Stimulated activated CD4-positive, alpha-beta T cell treated with anti-CD3 and anti-CD28 coated beads, Interleukin-1b, Interleukin-23, amount 100 ng/mL, for 24 hours (primary cell): Measurements from ENCODE around the gene RABGGTB.
"Not testable (repeated sequence)": the region's sequence is repeated elsewhere in the genome, so short reads cannot be mapped to it uniquely, and the experiment has no call there.

Experiments
- DNase-seq, 4 experiments: peaks; one replicate each; pipeline ENCODE4 v3.0.0-alpha.2; 2020; ENCODE audit warnings: low read depth in 4 of 4, low spot score in 1 of 4

Gene RABGGTB

DNA sequence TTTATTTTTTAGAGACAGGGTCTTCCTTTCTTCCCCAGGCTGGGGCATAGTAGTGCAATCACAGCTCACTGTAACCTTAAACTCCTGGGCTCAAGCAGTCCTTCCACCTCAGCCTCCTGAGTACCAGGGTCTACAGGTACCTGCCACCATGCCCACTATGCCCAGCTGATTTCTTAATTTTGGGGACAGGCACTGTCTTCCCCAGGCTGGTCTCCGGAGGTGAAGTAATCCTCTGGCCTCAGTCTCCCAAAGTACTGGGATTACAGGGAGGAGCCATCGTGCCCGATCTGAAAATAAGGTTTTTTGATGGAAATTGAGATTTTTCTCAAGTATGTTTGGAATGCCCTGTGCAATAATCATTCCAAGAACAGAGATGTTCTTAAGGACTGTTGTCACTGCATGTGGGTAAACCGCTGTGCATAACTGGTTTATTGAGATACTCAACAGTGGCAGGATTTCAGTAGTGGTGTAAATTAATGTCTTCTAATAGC, 9.7 kb downstream of the RABGGTB start:
- DNase-seq: no peak

DNA sequence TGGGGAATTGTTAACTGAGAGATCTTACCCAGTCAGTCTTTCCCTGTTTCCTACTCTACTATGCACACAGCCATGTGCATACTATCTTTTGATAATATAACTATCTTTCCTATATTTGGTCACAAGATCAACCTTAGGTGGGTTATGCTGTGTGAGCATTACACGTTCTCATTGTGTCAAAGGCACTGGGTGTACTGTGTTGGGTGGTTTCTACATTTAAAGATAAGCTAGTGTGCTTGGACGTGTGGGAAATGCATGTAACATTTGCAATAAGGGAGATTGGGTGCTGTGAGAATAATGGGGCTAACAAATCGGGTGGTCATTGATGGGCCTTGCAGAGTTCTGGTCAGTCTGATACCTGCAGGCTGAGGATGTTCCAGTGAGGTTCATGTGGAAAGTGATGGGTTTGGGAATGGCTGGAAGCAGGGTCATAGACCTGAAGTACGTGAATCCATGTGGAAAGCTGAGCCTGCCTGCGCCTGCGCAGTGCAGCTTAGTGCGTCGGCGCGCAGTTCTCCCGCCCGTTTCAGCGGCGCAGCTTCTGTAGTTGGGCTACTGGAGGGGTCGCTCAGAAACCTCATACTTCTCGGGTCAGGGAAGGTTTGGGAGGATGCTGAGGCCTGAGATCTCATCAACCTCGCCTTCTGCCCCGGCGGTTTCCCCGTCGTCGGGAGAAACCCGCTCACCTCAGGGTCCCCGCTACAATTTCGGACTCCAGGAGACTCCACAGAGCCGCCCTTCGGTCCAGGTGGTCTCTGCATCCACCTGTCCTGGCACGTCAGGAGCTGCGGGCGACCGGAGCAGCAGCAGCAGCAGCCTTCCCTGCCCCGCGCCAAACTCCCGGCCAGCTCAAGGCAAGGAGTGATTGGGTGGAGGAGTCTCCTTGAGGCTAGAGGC, 10.6 kb downstream of the RABGGTB start, which contains the start of gene MSH4:
Gene MSH4, plus strand, starts transcription at position 507 of the 897 bp plus-strand sequence. Its CDS starts 104 bp downstream, at position 611.
- peak in 1 of 4 experiments; percentile 35 for DNase-seq

GRCh38 chr1:75797273-75797588, 11.2 kb downstream of the RABGGTB start:
- DNase-seq: no peak

DNA sequence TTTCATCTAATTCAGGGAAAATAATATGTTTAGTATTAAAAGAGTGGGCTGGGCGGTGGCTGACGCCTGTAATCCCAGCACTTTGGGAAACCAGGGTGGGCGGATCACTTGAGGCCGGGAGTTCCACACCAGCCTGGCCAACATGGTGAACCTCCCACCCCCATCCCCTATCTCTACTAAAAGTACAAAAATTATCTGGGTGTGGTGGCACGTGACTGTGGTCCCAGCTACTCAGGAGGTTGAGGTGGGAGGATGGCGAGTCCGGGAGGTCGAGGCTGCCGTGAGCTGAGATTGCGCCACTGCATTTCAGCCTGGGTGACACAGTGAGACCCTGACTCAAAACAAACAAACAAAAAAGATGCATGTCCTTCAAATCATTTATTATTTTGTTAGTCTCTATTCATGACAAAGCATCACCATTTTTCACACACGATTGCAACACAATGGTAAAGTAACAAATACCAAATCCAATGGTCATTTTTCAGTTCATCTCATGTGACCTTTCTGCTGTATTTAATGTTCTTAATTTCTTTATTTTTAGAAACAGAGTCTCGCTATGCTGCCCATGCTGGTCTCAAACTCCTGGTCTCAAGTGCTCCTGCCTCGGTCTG, 11.7 kb downstream of the RABGGTB start:
- DNase-seq: no peak

DNA sequence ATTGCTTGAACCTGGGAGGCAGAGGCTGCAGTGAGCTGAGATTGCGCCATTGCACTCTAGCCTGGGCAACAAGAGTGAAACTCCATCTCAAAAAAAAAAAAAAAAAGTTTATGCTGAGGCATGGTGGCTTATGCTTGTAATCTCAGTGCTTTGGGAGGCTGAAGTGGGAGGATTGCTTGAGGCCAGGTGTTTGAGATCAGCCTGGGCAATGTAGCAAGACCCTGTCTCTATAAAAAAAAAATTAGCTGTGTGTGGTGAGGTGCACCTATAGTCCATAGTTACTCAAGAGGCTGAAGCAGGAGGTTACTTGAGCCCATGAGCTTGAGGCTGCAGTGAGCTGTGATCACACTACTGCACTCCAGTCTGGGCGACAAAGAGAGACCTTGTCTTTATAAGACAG, 15.4 kb downstream of the RABGGTB start:
- not testable (repeated sequence) for DNase-seq

GRCh38 chr1:75808921-75809320, 22.9 kb downstream of the RABGGTB start:
- no peak for DNase-seq

- DNase-seq: not testable (repeated sequence)
These were observed 24.1 kb downstream of the RABGGTB start for GRCh38 chr1:75810113-75810512.

GRCh38 chr1:75811211-75811981, 25.3 kb downstream of the RABGGTB start:
- no peak for DNase-seq

DNA sequence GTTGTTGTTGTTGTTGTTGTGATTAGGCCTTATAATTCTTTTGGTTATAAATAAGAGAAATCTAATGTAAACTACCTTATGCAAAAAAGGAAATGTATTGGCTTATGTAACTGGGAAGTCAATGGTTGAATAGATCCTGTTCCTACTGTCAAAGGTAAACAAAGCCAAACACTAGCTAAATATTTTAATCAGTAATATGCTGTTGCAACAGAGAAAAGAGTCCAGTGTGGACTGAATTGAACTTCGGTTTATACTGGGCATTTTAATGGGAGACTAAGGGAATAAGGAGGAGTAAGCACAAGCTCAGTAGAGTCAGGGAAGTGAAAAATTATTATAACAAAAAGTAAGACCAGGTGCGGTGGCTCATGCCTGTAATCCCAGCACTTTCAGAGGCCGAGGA, 26.0 kb downstream of the RABGGTB start:
- DNase-seq: no peak

GRCh38 chr1:75823596-75823995, 37.5 kb downstream of the RABGGTB start:
- not testable (repeated sequence) for DNase-seq

GRCh38 chr1:75836528-75837100, 50.6 kb downstream of the RABGGTB start:
- DNase-seq: no peak

DNA sequence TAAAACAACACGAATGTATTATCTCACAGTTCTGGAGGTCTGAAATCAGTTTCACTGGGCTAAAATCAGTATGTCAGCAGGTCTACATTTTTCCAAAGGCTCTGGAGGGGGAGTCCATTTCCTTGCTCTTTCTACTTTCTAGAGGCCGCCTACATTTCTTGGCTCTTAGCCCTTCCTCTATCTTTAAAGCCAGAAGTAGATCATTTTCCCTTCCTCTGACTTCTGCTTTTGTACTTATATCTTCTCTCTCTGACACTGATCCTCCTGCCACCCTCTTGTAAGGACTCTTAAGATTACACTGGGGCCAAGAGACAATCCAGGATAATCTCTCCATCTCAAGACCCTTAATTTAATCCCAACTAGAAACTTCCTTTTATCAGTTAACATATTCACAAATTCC, 52.0 kb downstream of the RABGGTB start:
- no peak for DNase-seq

GRCh38 chr1:75841421-75841820, 55.4 kb downstream of the RABGGTB start:
- DNase-seq: no peak
